Stimulated activated CD8-positive, alpha-beta memory T cell treated with anti-CD3 and anti-CD28 coated beads, Interleukin-4, amount 100 ng/mL, for 1 hour (primary cell): Measurements from ENCODE around the gene PLPP7.

Experiments used
- DNase-seq, 2 donors: peaks; one replicate each; pipeline ENCODE4 v3.0.0-alpha.2; 2020; ENCODE audit warnings: low read depth in 2 of 2, low spot score in 1 of 2

The PLPP7 gene

DNA sequence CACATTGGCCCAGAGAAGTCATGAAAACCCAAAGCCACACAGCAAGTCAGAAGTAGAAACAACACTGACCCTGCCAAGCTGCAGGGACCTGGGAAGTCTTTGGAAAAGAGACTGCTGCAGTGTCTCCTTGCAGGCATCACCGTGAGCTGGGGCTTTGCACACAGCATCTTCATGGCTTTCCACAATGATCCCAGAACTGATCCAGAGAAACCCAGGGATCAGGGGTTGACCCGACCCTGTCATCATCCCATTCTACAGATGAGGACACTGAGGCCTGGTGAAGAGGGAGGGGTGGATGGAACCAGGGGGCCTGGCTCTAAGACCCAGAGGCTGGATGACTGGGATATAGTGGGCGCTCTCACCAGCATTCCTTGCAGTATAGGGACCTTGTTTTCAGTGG is 8.9 kb upstream of the PLPP7 start:
- no peak for DNase-seq

DNA sequence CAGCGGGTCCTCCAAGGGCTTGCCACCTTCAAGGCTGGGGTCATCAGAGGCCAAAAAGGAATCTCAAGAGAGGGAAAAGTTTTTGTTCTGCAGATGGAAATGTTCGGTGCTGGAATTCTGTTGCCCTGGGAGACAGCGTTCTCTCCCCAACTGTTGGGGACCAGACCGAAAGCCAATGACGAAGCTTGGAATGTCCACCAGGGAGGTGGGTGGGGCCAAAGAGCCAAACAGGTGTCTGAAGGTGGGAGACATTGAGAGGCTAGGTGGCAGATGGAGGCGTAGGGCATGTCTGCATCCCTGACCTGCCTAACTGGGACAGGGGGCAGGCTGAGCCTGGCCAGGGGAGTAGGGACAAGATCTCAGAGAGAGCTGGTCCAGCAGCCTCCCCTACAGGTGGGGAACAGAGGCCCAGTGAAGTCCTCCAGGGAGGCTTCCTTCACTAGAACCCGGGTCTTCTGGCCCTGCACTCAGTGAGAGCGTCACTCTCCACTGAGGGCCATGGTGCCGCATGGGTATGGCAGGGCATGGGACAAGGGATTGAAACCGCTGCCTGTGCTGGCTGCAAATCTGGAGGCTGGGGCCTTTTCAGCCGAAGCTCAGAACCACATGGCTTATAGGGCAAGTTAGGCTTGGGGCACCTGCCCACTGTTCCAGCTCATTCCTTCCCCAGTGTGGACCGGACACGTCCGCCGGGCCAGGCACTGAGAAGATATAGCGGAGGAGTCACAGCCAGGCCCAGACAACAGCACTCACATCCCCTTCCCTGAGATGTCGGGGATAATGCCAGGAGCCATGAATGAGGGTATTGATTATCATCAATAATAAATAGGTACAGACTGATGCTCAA is 8.2 kb upstream of the PLPP7 start:
- no peak for DNase-seq

DNA sequence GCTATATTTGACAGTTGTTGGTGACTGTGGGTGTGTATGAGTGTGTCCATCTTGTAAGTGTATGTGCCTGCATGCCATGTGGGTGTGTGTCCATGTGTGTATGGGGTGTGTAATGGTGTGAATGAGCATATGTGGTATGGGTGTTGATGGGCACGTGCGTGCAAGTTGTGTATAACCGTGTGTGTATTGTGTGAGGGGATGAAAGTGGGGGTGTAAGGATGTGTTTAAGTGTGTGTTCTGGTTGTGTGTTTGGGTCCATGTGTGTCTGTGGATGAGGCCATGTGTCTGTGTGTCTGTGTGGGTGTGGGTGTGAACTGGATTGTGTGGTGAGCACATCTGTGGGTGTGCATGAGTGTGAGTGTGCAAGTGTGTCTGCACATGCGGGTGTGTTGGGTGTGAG is 7.3 kb upstream of the PLPP7 start:
- DNase-seq: no peak

DNA sequence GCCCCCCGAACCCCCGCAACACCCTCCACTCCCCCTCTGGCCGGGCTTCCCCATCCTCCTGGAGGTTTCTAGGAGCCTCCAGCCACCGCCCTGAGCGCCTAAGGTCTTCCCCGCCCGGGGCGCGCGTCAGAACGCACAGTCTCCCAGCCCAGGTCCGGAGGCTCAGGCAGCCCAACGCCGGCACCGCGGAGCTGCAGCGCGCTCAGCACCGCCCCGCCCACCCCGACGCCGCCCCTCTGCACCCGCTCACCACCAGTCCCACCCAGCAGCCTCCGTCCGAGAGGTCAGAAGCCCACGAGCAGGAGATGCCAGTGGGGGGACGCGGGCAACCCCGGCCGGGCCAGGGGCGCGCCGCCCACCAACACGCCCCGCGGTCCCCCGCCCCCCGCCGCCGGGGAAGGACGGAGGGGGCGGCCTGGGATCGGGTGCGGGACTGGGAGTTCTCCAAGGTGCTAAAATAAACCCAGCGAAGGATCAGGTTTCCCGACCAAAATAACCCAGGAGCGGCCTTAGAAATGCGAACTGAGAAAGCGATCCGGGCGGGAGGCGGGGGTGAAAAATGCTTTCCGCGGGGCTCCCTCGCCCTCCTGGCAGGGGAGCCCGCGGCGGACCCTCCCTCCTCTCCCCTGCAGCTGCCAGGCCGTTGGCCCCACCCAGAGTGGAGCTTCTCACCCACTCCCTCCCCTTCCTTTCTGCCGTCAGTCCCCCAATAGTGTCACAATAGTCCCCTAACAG is 6.7 kb upstream of the PLPP7 start:
- DNase-seq: no peak

DNA sequence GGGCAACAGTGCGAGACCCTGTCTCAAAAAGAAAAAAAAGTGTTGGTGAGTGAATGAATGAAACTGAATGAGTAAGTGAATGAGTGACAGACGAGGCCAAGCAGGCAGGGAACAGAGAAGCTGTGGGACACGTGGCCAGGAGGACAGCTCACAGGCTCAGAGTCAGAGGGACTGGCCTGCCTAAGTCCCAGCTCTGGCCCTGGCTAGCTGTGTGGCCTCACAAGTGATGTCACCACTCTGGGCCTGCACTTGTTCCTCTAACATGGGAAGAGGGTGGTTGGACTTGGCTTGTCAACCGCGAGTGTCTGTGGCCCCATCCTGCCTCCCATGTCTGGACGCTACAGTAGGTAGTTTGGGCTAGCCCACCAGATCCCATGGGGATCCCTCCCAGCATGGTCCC is 4.7 kb upstream of the PLPP7 start:
- no peak for DNase-seq

DNA sequence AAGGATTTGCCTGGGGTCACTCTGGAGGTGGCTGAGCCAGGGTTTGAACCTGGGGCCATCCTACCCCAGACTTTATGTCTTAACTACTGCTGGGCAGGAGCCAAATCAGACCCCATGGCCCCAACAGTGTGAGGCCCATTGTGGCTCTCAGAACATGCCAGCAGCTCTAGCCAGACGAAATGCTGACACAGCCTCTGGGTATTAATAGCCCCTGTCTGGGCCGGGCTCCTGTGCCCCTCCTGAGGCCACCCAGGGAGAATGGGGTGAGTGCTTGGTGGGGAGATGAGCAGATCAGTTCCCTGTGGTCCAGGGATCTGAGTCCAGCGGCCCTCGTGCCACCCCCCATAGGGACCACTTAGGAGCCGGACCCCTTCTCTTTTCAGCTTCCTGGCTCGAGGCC is 2.2 kb upstream of the PLPP7 start:
- DNase-seq: no peak

DNA sequence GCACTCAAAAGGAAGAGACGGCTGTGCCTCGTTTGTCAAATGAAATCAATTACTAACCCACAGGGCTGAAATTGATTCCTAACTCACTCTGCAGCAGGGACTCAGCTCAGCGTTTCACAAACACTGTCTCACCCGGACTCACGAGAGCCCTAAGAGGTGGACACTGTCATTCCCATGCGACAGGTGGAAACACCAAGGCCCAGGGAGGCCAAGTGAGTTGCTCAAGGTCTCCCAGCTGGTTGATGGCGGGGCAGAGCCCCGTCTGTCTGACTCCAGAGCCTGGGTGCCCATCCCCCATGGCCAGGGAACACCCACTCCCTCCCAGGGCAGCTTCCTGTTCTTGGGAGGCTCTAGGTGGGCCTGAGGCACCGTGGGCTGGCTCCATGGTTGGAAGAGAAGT is 1.3 kb upstream of the PLPP7 start:
- no peak for DNase-seq

DNA sequence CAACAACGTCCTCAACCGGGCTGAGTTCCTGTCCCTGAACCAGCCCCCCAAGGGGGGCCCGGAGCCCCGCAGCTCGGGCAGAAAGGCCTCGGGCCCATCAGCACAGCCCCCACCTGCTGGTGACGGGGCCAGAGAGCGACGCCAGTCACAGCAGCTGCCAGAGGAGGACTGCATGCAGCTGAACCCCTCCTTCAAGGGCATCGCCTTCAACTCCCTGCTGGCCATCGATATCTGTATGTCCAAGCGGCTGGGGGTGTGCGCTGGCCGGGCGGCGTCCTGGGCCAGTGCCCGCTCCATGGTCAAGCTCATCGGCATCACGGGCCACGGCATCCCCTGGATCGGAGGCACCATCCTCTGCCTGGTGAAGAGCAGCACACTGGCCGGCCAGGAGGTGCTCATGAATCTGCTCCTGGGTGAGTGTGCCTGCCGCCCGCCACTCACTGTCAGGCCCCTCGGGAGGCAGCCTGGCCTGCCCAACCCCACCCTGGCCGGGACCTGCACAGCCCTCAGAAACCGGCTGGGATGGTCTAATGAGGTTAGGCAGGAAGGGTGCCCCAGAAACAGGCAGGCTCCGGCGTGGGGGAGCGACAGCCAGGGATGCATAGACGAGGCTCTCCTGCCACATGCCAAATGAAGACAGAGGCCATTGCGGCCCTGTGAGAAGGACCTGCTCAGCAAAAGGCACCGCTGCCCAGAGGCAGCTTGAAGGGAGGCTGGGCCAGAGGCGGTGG is 678 bp downstream of the PLPP7 start:
- DNase-seq: no peak

DNA sequence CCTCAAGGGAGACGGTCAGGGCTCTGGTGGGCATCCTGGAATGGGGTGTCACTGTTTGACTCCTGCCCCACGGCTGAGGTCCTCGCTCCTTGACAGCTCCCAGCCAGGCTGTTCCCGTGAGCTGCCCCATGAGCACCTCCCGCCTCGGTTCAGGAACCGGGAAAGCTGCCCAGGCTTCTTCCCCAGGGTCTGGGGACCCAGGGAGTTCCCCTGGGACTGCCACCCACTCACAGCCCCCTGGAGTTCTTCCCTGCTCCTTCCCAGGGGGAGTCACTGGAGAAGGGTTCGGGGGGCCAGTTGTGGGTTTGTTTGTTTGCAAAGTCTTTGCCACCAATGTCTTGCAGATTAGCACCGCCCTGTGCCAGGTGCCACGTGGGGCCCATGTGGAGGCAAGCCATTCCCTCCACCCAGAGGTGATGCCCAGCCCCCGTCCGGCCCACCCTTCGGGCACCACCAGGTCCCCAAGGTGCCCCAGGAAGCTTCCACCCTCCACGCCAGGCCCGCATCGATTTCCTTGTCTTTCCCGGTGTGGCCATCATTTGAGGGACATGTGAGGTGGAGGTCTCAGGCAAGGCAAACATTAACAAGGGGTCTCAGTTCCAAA is 1.3 kb downstream of the PLPP7 start:
- no peak for DNase-seq

DNA sequence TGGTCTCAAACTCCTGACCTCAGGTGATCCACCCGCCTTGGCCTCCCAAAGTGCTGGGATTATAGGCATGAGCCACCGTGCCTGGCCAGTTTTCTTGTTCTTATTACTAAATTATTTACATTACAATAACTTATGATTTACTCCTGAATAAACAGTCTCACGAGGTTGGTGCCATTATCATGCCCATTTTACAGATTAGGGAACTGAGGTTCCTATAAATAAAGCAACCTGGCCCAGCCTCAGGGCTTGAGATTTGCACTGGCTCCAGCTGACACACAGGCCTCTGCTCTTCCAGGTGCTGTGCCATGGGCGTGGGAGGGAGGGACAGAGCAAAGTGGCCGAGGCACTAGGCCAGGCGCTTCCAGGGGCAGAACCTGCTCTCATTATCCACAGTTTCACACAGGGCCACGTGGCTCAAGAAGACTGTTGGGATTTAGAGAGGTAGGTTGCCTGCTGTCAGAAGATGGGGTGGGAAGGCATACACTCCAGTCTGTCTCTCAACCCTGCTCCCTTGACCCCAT is 2.3 kb downstream of the PLPP7 start:
- no peak for DNase-seq

DNA sequence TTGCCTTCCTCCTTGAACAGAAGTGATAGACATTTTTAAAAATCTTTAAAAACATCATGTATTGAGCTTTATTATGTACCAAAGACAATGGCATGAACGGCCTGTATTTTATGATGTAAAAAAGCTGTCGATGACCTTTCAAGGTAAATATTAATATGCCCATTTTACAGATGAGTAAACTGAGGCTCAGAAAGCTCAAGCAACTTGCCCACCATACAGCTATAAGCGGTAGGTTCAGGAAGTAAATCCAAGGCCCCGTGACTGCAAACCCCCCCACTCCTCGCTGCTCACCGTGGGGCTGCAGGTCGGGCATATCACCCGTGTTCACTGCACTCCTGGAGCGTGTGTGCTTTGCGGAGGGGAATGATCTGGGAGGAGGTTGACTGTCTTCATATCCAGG is 3.4 kb downstream of the PLPP7 start:
- DNase-seq: no peak

DNA sequence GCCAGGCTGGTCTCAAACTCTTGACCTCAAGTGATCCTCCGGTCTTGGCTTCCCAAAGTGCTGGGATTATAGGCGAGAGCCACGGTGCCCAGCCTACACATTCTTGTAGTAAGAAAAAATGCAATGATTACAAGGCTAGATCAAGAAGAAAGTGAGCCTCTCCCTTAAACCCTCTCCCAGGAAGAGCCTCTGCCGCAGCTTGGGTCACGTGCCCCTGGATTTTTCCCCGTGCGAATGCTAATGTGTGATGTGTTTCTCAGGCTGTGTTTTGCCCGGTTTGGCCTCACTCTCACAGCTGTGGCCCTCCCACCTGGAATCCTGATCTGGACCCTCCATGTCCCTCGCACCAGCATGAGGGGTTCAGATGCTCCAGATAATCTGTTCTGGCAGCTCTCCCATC is 6.9 kb downstream of the PLPP7 start:
- no peak for DNase-seq

DNA sequence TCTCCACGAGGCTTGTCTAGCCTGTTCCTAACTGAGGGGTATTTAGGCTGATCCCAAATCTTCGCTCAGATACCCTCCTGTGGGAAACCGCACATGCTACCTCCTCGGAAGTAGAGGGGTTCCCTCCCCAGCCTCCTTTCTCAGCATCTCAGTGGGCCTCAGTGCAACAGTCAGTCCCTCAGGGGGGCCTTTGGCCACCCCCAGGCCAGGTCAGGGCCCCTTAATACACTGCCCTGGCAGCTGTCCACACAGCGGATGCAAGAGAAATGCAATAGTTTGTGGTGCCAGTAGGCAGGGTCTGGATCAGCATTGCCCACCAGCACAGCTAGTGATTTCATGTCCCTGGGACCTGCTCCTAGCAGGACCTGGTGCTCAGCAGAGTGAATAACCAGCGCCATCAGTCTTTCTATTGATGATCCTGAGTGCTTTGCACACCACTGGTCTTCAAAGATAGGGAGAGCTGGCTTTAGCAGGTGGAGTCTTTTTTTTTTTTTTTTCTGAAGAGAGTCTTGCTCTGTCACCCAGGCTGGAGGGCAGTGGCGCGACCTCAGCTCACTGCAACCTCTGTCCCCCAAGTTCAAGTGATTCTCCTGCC is 7.5 kb downstream of the PLPP7 start:
- no peak for DNase-seq

DNA sequence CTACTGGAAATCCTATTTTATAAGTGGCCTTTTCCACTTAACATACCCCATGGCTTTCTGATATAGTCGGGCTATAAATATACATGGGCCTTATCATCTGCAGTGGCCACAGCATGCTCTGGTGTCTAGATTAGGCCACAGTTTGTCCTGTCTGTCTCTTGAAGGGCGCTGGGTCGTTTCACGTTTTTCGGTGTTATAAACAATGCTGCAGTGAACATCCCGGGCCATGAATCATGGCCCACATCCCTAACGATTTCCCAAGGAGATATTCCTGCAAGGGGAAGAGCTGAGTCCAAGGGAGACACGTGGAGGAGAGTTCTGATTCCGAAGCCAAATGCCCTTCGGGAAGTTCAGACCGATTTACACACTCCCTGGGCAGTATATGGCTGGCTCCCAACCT is 8.4 kb downstream of the PLPP7 start:
- no peak for DNase-seq

DNA sequence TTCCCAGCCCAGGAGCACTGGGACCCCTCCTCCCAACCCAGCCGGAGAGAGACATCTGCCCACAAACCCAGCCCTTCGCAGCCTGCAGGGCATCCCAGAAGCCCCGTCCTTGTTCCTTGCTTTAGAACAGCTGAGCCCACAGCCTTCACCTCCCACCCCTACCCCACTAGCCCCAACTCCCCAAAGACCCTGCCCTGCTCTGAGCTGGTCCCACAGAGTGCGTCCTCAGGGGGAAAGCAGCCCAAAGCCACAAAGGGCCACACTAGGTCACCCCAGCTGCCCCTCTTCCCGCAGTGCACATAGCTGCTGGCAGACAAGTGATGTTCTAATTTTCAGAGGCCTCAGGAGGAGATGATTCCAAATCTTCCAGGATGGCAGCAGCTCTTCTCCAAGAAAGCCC is 8.8 kb downstream of the PLPP7 start:
- no peak for DNase-seq

DNA sequence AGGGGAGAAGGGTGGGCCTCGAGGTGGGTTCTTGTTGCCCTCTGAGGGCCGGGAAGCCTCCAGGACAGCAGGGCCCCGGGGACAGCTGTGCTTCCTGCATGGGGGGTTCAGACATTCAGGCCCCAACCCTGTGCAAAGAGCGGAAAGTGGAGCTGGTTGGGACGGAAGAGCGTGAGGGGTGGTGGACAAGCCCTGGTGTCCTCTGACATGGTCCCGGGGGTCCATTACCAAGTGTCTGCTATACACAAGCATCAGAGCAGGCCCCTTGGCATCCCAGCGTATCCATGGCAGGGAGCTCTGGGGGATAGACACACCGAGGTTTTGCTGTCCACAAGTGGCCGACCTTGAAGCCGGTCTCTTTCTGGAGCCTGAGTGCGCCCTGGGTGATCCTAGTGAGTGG is 9.3 kb downstream of the PLPP7 start:
- no peak for DNase-seq

DNA sequence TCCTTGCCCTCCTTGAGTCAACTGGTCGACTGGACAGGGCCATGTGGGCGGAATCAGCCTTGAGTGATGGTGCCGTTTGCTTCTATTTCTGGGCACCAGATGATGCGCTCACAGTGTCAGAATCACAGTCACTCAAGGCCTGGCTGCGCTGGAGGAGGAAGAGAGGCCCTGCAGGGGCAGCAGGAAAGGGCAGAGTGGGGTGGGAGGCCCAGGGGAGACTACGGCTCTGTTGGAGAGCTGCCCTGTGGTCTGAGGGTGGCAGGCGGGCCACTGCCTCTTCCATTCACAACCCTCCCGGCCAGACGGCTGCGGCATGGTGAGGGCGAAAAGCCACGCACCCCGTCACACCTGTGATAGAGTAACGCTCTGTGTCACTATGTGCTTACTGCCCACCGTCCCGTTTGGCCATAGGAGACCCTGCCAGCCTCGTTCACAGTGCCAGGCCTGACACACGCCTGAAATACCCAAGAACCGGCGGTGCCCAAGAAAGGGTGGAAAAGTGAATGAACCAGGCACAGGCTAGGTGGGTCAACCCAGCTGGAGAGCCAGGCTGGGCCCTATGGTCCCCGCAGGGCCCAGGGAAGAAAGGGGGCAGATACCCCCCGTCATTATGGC is 9.9 kb downstream of the PLPP7 start:
- no peak for DNase-seq

DNA sequence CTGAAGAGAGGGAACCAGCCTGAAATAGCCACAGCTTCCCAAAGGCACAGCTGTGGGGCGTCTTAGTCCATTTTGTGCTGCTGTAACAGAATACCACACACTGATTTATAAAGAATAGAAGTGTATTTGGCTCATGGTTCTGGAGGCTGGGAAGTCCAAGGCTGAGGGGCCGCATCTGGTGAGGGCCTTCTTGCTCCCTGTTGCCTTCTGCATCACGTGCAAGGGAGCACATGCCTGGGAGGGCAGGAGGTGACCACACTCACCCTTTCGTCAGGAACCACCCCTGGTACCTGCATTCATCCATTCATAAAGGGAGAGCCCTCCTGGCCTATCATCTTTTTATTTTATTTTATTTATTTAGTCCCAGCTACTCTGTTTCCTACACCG is 10.4 kb downstream of the PLPP7 start:
- no peak for DNase-seq

DNA sequence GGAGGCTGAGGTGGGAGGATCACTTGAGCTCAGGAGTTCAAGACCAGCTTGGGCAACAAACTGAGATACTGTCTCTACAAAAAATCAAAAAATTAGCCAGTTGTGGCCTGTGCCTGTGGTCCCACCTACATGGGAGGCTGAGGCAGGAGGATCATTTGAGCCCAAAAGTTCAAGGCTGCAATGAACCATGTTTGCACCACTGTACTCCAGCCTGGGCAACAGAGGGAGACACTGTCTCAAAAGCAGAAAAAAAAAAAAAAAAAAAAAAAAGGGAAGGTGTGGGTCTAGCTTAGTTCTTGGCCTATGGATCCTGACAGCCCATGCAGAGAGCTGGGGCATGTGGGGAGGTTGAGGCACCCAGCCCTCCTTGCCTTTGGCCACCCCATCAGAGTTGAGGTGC is 10.9 kb downstream of the PLPP7 start:
- no peak for DNase-seq

DNA sequence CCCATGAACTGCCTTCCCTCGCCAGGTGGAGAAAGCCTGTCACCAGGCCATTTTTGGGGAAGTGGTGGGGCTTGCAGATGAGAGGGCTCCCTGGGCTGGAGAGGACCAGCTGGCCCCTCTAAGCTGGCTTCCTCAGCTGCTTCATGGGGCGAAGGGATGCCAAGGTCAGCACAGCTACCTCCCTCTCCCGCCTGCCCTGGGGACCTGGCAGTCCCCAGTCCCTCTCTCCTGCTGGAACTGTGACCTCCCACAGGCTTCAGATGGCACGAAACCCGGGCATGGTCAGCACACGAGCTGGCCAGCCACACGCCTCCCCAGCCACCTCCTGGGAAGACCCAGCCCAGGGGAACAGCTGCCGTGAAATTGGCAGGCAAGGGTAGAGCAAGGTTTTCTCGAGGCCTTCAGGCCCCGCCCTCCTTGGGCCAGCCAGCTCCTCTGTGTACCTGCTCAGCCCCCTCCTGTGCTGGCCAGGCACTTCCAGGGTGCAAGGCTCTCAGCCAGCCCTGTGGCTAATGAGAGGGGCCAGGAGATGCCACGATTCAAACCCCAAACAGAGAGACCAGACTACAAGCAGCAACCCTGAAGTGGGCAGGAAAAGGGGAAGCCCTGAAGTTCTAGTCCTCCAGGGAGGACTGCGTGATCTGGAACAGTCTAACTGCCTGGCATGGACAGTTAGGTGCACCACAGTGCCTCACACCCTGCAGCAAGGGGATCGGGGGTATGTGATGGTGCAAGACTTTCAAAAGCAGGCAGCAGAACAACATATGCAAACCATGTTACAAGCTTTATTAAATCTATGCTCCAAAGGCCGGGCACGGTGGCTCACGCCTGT is 12.9 kb downstream of the PLPP7 start:
- DNase-seq: no peak
